ENCODE data around the gene PHETA1. TPM values are rescaled to one million over a fixed set of nuclear protein-coding genes. Genes with fewer than 3 reads are reported as not detected.
"Not testable (repeated sequence)": the region's sequence is repeated elsewhere in the genome, so short reads cannot be mapped to it uniquely, and the experiment has no call there.

The PHETA1 gene
- total RNA-seq, 1 experiment from 2014 or later, result 9.9 TPM

DNA sequence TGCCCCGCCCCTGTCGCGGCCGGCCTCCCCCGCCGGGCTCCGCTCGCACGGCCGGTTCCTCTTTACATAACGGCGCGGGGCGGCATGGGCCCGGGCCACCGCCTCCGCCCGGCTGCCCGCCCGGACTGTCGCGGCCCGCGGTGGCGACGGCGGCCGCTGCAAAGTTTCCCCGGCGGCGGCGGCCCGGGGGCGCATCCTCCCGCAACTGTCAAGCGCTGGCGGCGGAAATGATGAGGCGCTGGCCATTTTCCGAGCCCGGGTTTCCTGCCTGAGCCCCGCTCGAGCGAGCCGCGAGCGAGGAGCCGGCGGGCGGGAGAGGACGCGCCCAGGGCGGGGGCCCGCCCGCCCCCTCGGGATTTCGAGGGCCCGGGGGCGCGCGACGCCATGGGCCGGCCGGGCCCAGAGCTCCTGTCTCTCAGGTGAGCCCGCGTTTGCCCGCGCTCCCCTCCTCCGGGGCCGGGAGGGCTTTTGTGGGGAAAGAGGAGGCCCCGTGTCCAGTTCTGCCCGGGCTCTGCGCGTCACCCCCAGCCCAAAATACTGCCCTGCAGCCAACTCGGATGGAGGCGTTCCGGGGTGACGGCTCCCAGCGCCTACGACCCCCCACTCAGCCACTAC, 37.1 kb upstream of the PHETA1 start, which contains the start of gene SH2B3:
Gene SH2B3, plus strand, starts transcription at position 65 of the 615 bp plus-strand sequence. CDS start 12,223 bp downstream, outside the sequence.
- DNase-seq (ENCODE audit: low spot score), result no peak

DNA sequence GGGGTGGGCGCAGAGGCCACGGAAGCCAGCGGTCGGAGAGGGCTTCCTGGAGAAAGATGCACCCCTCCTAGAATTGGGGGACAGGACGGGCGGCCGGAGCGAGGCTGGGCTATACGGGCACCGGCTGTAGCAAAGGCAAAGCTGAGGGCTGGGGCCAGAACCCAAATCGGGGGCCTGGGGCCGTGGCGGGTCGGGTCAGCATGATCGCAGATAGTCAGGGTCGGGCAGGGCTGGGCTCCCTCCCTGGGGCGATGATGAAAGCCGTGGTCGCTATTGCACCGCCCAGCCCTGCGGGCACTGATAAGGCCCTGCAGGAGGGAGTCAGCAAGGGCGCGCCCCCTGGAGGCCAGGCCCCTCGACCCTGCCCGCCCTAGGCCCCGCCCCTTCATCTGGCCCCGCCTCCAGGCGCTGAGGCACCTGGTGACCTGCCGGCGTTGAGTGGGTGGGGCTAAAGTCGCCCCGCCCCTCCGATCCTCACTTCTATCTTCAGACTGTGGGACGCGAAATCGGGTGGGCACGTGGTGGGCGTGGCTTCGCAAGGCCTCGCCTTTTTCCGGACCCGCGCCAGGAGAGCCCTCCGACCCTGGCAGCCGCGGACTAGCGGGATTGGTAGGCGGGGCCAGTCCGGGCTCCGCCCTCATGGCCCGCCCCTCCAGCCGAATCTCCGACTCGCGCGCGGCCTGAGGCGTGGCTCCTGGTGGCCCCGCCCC, 36.4 kb upstream of the PHETA1 start:
- peak; percentile 87 for DNase-seq (ENCODE audit: low spot score)

DNA sequence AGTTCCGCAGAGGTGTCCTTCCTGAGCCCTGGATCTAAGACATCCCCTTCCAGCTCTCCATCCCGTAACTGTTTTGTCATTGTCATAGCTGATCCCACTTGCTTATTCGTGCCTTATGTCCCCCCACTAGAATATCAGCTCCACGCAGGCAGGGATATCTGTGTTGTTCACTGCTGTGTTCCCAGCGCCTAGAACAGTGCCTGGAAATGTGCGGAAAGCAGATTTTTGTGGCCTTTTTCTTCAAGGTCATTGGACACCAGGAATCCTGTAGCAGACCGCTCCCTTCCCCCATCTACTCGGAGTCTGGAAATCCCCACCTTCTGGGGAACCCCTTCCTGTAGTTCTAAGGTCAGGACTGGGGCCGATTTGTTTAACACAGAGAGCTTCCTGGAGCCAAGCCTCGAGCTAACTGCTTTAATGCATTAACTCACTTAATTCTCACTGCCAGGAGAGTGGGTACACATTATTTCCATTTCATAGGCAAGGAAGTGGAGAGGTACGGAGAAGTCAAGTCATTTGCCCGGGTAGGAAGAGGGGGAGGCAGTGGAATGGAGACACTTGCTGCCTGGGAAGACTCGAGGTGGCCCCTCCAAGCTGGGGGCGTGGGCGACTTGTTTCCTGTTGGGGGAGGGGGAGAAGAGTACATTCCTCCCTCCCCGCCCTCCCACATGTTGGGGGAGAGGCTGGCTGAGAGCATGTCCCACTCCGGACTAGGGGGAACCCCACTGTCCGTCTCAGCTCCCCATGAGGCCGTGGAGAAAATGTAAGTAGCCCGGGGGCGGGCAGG, 35.7 kb upstream of the PHETA1 start:
- DNase-seq (ENCODE audit: low spot score), result no peak

DNA sequence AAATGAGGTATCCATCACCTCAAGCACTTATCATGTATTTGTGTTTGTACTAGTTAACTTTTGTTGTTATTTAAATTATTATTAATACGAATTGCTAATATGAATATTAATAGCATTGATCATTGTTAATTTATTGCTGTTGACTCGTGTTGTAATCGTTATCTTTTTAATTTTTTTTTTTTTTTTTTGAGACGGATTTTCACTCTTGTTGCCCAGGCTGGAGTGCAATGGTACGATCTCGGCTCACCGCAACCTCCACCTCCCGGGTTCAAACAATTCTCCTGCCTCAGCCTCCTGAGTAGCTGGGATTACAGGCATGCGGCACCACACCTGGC, 33.6 kb upstream of the PHETA1 start:
- not testable (repeated sequence) for DNase-seq (ENCODE audit: low spot score)

DNA sequence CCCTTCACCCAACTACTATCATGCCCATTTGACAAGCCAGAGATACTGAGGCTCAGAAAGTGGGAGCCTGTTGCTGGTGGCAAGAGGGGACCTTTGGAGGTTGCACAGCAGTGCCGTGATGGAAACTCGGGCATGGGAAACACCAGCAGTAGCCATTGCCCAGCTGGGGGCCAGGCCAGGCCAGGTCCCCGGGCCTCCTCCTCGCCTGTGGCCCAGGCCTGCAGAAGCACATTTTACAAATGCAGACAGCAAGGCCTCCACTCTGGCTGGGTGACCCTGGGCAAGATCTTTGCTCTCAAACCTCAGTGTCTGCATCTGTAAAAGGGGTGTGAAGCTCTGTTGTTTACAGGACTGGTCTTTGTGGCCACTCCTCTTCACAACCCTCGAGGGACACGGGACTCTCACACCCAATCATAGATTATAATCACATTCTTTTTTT, 32.3 kb upstream of the PHETA1 start:
- no peak for DNase-seq (ENCODE audit: low spot score)

DNA sequence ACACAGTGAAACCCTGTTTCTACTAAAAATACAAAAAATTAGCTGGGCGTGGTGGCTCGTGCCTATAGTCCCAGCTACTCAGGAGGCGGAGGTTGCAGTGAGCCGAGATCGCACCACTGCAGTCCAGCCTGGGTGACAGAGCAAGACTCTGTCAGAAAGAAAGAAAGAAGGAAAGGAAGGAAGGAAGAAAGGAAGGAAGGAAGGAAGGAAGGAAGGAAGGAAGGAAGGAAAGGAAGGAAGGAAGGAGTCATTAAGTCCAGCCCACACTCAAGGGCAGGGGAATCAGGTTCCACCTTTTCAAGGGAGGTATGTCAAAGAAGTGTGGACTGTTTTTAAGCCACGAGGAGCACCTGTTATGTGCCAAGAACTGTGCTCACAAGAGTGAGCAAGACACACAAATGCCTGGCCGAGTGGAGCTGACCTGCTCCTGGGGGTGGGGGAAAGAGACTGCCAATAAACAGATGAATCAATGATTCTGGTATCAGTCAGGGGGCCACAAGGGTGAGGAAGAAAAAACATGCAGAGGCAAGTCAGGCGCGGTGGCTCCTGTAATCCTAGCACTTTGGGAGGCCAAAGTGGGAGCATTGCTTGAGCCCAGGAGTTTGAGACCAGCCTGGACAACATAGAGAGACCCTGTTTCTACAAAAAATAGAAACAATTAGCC, 31.0 kb upstream of the PHETA1 start:
- not testable (repeated sequence) for DNase-seq (ENCODE audit: low spot score)

DNA sequence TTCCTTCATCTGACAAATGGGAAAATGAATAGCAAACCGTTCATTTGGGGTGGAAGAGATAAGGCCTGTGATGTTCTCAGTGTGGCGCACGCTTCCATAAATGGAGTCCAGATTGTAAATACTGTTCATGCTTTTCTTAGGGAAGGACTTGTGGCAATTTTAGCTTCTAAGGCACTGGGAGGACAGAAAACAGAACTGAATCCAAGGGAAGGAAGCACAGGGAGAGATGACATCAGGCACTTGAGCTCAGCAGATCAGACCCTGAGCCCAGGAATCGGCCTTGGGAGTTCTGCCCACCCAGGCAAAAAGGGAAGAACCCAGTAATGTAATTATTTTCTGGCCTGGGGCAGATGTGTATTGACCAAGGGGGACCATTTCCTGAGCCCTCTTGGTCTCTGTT, 29.6 kb upstream of the PHETA1 start:
- no peak for DNase-seq (ENCODE audit: low spot score)

DNA sequence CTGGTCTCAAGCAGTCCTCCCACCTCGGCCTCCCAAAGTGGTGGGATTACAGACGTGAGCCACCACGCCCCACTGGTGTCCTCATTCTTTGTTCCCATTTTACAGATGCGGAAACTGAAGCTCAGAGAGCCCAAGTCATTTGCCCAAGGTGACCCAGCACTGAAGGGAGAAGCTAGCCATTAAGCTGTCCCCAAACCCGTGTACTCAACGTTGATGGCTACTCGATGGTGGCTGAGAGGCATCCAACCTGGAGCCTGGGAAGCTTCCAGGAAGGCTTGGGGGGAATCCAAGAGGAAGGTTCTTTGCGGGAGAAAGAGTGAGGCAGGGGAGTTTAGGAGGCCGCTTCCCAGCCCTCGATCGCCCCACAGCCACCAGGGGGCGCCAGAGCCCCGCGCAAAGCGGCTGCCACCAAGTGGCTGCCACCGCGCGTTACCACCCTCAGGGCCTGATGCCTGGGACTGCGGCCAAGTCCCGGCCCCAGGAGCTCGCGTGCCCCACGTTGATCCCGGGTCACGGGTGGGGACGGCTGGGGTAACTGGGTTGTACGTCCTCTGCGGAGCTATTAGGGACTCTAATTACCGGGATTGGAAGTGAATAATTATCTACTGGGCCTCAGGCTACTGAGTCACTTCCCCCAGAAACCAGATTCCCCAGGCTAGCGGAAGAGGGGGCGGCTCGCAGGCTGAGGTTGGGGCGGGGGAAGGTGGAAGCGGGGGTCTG, 28.0 kb upstream of the PHETA1 start:
- DNase-seq (ENCODE audit: low spot score), result peak; percentile 86

DNA sequence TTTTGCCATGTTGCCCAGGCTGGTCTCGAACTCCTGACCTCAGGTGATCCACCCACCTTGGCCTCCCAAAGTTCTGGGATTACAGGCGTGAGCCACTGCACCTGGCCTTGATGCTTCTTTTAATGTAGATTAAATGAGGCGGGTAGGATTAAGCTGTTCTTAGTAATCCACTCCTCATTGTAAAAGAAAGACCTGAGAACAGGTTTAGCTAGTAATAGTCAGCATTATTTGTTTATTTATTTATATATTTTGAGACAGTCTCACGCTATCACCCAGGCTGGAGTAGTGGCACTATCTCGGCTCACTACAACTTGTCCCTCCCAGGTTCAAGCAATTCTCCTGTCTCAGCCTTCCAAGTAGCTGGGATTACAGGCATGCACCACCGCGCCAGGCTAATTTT, 27.4 kb upstream of the PHETA1 start:
- not testable (repeated sequence) for DNase-seq (ENCODE audit: low spot score)

DNA sequence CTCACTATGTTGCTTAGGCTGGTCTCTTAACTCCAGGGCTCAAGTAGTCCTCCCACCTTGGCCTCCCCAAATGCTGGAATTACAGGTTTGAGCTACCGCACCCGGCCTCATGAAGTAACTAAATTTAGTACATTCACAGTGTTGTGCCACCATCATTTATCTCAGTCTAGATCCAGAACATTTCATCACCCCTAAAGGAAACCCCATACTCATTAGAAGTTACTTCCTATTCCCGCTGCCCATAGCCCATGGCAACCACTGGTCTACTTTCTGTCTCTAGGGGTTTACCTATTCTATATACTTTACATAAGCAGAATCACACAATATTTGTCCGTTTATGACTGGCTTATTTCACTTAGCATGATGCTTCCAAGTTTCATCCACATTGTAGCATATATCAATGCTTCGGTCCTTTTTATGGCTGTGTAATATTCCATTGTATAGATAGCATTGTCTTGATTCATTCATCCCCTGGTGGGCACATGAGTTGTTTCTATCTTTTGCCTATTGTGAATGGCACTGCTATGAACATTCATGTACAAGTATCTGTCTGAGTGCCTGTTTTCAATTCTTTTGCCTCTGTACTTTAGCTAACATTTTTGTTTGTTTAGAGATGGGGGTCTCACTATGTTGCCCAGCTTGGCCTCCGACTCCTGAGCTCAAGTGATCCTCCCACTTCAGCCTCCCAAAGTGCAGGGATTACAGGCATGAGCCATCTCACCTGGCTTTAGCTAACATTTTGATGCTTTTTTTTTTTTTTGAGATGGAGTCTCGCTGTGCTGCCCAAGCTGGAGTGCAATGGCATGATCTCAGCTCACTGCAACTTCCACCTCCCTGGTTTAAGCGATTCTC, 26.7 kb upstream of the PHETA1 start:
- DNase-seq (ENCODE audit: low spot score), result no peak

DNA sequence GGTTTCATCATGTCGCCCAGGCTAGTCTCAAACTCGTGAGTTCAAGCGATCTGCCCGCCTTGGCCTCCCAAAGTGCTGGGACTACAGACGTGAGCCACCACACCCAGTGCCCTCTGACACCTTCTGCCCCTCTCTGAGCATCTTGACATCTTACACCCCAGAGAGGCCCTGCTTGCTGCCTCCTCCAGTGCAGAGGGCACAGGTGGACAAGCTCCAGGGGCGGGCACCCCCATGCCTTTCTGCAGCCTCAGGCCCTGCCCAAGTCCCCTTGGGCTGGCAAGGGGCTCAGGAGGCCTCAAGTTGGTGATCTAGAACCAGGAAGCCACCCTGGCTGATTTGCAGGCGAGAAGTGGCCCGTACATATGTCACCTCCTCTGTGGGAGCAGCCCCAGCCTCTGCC, 25.6 kb upstream of the PHETA1 start:
- no peak for DNase-seq (ENCODE audit: low spot score)

DNA sequence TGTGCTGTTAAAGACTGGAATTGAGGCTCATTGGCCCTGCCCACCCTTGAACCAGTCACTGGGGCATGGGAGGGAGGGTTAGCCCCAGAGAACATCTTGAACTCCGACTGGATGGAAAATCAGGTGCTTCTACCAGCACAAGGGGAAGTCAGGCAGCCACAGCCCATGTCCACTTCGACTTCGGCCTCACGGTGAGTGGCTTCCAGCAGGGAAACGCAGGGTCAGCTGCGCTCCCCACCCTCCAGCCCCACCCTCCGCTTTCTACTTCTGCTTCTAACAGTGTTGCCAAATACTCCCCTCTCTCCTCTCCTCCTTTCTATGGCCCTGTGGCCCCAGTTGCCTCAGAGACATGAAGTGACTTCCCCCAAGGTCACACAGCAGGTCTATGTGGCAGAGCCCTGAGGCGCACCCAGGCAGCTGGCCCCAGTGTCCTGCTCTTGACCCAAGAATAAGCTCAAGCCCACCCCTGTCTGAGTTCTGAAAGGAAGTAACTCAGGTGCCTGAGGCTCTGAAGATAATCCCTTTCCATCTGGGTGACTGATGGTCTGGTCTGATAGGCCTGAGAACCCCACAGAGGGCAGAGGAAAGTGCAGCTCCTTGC, 24.9 kb upstream of the PHETA1 start:
- DNase-seq (ENCODE audit: low spot score), result no peak

DNA sequence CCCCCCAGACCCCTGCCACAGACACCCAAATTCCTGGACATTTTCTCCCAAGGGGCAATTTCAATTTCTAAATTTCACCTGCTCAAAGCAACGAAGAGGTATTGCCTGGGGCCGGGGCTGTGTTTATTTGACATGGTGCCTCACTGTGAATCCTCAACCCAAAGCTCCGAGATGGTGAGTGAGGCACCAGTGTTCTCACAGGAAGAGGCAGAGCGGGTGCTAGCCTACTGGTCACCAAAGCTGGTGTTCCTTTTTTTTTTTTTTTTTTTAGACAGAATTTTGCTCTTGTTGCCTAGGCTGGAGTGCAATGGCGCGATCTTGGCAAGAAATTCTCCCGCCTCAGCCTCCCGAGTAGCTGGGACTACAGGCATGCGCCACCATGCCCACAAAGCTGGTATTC, 22.0 kb upstream of the PHETA1 start:
- no peak for DNase-seq (ENCODE audit: low spot score)

DNA sequence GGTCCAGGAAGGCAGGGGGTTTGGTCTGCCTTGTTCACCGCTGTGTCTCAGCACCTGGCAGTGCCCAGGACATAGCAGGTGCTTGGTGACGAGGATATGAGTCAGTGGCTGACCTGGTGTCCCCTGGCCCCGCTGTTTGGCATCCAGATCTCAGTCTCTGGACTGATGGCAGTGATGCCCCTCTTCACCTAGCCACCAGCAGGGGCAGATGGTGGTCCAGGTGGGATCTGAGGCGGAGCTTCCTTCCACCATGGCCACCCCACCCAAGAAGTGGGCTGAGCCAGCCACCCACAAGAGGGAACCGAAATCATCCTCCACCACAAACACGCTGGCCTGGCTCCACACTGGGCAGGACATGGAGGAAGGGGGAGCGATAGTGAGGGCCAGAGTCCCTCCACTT, 20.7 kb upstream of the PHETA1 start:
- no peak for DNase-seq (ENCODE audit: low spot score)

DNA sequence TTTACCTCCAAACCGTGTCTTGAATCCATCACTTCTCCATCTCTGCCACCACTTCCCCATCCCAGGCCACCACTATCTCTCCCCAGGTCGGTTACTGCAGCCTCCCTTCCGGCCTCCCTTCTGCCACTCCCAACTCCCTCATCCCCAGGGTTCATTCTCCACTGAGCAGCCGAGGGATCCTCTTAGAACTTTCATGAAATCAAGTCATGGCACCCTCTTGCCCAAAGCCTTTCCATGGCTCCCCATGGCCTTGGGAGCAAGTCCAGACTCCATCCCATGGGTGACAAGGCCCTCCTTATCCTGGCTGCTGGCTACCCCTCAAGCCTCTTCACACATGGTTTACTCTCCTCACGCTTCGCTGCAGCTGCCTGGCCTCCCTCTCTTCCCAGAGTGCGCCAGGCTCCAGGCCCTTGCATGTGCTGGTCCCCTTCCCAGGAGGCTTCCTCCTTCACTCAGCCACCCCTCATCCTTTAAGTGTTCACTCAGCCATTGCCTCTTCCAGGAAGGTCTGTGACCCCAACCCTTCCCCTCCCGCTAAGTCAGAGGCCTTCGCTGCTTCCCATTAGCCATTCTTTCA, 18.9 kb upstream of the PHETA1 start:
- no peak for DNase-seq (ENCODE audit: low spot score)

DNA sequence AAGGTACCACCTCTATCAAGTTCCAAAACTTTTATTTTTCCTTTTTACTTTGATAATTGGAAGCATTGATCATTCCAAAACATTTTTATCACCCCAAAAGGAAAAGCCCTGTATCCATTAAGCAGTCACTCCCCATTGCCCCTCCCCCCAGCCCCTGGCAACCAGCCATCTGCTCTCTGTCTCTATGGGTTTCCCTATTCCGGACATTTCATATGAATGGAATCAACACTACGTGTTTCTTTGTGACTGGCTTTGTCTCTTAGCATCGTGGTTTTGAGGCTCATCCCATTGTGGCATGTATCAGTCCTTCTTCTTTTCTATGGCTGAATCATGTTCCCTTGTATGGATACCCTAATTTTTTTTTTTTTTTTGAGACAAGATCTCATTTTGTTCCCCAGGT, 18.0 kb upstream of the PHETA1 start:
- no peak for DNase-seq (ENCODE audit: low spot score)

DNA sequence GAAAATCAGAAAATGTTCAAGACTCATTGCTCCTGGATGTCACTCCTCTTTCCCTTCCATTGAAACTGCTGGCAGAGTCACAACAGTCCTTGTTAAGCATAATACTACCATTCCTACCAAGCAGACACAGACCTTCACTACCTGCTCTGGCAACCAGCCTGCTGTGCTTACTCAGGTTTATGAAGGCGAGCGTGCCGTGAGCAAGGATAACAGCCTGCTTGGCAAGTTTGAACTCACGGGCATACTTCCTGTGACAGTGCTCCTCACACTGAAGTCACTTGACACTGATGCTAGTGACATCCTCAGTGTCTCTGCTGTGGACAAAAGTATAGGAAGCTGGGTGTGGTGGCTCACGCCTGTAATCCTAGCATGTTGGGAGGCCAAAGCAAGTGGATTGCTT, 15.7 kb upstream of the PHETA1 start:
- DNase-seq (ENCODE audit: low spot score), result no peak

DNA sequence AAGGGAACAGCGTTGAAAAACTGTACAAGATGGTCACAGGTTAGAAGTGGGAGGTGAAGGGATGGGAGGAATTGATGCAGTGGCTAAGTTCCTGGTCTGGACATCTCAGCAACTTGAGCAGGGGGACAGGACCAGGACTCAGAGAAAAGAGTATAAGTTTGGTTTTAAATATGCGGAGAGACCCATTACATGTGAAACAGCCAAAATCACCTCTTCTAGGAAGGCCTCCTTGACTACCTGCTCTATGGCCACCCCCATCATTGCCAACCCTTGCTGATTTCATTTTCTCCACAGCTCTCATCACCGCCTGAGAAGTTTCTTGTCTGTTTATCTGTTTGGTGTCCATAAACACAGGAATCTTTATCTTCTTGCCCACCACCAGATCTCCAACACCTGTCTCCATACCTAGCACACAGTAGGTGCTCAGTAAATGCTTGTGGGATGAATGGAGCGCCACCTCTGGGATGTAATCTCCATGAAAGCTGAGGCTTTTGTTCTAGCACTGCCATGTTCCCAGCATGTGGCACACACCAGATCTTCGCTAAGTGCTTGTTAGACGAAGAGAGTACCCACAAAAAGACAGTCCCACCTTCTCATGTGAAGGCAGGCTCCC, 11.2 kb upstream of the PHETA1 start:
- no peak for DNase-seq (ENCODE audit: low spot score)

DNA sequence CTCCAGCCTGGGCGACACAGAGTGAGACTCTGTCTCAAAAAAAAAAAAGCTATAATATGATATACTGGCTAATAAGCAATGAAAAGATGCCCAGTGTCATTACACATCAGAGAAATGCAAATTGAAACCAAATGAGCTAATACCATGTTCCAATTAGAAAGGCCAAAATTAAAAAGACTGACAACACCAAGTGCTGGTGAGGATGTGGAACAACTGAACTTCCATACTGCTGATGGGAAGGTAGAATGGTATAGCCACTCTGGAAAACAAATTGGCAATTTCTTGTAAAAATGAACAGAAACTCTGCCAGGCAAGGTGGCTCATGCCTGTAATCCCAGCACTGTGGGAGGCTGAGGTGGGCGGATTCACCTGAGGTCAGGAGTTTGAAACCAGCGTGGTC, 8.5 kb upstream of the PHETA1 start:
- no peak for DNase-seq (ENCODE audit: low spot score)

Measured in HT-29 (cell line).